ENCODE results near the gene RASL11A.
"Not testable (repeated sequence)": the region's sequence is repeated elsewhere in the genome, so short reads cannot be mapped to it uniquely, and the experiment has no call there.

RASL11A gene

GRCh38 chr13:27267596-27267995 is 3.0 kb upstream of the RASL11A start:
- DNase-seq (ENCODE audit: low spot score) = no peak

DNA sequence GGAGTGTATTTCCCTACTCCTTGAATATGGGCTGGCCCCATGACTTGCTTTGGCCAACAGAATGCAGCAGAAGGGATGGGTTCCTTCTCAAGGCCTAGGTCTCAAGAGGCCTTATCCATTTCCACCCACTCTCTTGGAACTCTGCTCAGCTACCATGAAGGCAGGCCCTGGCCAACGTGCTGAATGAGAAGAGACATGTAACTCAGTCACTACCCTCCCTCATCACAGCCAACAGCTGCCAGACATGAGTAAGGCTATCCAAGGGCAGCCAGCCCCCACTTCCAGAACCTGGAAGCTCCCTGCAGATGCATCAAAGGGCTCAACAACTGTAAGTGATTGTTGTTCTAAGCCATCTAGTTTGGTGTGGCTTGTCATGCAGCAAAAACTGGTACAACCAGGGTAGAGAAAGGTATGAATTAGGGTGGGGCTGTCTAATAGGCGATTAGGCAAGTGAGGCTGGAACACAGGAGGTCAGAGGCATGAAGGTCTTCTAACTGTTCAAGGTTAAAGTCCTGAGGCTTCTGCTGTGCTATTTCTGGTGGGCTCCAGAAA is 1.4 kb upstream of the RASL11A start:
- no peak for DNase-seq (ENCODE audit: low spot score)

DNA sequence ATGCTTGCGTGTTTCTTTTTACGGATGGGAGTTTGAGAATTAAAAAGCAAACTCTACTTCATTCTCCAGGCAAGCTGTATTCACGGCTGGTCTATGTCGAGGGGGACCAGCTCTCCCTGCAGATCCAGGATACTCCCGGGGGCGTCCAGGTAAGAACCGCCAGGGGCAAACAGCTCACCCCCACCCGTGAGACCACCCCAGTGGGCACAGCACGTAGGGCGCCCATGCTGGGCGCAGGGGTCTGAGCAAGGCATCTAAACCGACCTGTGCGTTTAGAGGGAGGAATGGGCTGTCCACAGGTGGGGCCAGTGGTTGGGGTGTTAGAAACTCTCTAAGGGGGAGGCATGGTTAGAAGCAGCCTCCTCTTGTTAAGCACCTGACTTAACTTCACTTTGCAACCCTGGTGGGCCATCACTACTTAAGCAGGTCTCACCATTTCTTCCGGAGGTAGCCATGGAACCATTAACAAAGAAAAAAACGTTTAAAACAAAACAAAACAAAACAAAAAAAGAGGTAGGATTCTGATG is 1.0 kb downstream of the RASL11A start:
- DNase-seq (ENCODE audit: low spot score) = no peak

DNA sequence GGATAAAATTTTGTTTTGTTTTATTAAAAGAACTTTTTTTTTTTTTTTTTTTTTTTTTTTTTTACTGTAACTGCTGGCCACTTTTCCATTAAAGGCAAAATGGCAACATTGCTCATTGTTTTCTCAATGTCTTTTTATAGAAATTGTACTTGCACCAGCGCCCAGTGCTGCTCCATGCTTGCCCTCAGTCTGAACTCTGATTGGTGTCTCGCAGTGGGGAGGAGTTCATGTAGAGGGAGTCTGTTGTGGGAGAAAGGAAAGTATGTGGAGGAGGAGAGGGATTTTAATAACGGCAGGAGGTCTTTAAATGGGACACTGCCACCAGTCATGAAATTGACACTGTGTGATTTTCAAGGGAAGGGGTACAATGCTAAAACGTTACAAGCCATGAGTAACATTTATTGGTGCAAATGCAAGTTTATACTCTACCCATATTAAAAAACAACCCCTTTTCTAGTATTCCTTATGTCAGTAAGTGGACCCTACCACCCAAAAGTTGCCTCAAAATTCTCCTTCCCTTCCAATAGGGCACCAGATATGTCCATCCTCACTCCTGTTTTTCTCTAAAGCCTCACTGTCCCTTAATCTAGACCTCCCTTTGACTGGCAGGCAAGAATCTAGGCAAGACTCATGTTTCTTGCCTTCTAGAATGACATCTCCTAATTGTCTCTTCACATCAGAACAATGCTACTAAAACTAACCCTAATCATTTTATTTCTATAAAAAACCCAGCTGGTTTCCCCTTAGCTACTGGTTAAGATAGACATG is 3.2 kb downstream of the RASL11A start:
- DNase-seq (ENCODE audit: low spot score) = no peak

GRCh38 chr13:27274631-27275030 is 4.0 kb downstream of the RASL11A start:
- no peak for DNase-seq (ENCODE audit: low spot score)

- peak; percentile 33 for DNase-seq (ENCODE audit: low spot score)
These were observed 5.6 kb downstream of the RASL11A start for GRCh38 chr13:27276188-27276587.

DNA sequence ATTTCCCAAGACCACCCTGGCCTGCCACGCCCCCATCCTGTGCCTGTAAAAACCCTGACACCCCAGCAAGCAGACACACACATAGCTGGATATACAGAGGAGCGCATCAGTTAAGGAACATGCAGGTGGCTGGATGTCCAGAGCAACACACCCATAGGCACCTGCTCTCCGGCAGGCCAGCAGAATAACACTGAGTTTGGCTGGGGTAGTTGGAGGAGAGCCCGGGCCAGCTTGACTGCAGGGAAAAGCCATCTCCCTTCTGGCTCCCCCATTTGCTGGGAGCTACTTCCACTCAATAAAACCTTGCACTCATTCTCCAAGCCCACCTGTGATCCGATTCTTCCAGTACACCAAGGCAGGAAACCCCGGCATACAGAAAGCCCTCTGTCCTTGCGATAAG is 8.9 kb downstream of the RASL11A start:
- no peak for DNase-seq (ENCODE audit: low spot score)

DNA sequence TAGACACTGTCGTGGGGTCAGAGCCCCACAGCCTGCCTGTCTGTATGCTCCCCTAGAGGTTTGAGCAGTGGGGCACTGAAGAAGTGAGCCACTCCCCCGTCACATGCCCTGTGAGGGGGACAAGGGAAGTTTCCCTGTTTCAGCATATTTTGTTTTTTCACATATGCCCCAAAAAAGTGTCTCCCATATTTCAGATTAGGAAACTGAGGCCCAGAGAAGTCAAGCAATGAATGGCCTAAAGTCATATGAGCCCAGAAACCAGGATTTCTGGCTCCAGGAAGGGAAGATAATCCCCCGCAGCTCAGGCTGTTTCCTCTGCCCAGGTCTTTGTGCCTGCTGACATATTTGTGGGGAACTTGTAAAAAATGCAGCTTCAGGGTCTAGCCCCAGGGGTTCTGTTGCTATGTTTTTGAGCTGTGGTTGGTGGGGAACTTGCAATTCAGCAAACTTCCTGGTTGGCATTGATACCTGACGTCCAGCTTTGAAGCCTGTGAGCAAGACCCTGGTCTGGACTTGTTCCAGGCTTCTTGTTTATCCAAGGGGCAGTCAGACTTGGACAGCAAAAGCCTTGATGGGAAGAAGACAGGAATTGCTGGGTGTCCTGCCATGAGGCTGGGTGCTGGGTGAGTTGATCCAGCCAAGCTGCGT is 9.5 kb downstream of the RASL11A start:
- DNase-seq (ENCODE audit: low spot score) = no peak

DNA sequence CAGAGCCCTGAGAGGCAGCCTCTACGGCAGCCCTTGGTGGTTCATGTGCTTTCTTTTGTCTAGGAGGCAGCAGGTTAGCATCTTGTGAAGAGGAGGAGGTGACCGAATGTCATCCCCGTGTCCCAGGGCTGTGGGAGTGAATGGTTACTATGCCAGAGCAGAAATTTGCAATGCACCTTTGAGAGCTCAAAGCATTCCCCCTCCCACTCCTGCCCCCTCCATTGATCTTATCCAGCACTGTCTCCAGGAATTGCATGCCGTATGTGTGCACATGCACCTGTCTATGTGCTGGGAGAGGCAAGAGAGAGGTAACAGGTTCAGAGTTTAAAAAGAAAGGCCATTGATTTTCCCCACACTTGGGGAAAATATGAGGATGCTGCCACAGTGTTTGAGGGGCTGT is 10.2 kb downstream of the RASL11A start:
- DNase-seq (ENCODE audit: low spot score) = no peak

GRCh38 chr13:27281420-27281819 is 10.8 kb downstream of the RASL11A start:
- DNase-seq (ENCODE audit: low spot score) = no peak

GRCh38 chr13:27283906-27284493 is 13.4 kb downstream of the RASL11A start:
- DNase-seq (ENCODE audit: low spot score) = peak; percentile 18

DNA sequence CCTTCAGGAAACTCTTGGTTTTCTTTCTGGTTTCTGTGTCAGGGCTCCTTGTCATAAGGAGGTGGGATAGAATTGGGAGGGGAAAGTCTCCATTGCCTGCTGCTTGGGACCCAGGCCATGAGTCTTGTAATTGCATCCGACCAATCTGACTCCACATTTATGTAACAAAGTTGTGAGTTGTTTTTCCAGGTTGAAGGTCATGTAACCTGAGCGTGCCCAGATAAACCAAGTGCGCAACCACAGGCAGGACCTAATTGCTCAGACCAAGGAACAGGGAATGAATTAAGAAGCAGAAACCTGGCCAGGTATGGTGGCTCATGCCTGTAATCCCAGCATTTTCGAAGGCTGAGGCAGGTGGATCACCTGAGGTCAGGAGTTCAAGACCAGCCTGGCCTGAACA is 17.8 kb downstream of the RASL11A start:
- no peak for DNase-seq (ENCODE audit: low spot score)

DNA sequence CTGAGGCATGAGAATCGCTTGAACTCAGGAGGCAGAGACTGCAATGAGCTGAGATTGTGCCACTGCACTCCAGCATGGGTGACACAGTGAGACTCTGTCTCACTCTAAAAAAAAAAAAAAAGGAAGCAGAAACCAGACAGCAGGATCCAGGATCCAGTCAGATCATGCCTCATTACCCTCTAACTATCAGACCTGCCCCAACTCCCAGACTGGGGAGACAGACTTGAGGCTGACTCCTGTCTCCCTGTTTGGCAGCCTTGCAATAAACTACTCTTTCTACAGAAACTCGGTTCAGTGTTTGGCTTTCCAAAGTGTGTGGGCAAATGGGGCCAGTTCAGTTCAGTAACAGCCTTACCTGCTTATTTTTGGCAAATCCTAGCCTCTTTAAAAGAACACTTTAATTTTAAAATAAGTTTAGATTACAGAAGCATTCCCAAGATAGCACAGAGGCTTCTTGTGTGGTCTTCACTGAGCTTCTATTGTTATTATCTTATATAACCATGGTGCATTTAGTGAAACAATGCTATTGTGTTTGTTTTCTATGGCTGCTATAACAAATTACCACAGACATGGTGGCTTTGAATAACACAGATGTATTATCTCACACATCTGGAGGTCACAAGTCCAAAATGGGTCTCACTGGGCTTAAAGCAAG is 18.5 kb downstream of the RASL11A start:
- DNase-seq (ENCODE audit: low spot score) = no peak

- DNase-seq (ENCODE audit: low spot score) = no peak
These were observed 20.1 kb downstream of the RASL11A start for GRCh38 chr13:27290715-27291114.

DNA sequence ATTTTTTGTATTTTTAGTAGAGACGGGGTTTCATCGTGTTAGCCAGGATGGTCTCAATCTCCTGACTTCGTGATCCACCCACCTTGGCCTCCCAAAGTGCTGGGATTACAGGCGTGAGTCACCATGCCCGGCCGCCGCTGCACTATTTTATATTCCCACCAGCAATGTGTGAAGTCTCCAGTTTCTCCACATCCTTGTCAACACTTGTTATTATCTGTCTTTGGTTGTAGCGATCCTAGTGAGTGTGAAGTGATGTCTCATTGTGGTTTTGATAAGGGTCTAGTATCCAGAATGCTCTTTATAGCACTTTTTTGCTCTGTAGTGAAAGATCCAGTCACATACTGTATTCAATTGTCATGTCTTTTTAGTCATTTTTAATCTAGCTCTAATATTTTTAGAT is 21.3 kb downstream of the RASL11A start:
- DNase-seq (ENCODE audit: low spot score) = not testable (repeated sequence)

DNA sequence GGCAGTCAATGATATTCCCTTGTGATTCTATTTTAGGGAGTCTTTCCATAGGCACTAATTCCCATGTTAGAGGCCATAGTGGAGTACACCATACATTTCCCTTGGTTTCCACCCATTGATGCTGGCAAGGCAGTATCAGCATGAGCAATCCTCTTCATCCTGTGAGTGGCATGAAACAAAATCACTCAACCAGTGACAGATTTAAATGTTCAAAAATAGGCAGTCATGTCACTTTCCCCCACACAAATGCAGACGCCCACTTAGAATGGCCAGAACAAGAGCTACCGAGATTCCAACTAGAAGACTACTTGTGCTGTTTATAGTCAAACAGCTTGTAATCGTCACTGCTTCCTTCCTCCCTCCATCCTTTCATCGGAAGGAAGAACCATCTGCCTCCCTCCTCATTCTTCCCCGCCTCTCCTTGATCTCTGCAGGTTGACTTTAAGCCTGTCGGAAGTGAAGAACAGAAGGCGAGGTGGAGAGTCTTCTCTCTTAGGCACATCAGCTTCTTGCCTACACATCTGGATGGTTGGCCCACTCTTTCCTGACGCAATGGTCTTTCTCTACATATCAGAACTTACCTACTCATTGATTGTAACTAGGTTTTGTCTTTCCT is 22.6 kb downstream of the RASL11A start:
- DNase-seq (ENCODE audit: low spot score) = no peak

GRCh38 chr13:27293873-27294515 is 23.4 kb downstream of the RASL11A start:
- DNase-seq (ENCODE audit: low spot score) = no peak

DNA sequence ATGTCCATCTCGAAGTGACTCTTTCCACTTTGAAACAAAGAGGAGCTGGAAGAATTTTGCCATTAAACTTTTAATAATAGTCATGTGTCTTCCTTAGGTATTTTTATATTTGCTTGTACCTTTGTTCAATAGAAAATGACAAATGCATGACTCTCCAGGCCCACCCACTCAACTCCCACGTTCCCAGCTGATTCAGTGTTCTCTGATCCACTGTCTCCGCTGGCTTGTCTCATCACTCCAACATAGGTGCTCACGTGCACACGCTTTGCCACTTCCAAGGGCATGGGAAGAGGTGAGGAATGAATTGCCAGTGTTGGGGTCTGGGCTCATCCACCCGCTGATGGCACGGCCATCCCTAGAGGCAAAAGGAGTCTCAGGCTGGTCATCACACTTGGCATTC is 24.5 kb downstream of the RASL11A start:
- DNase-seq (ENCODE audit: low spot score) = no peak

- DNase-seq (ENCODE audit: low spot score) = no peak
These were observed 25.0 kb downstream of the RASL11A start for GRCh38 chr13:27295660-27296059.

DNA sequence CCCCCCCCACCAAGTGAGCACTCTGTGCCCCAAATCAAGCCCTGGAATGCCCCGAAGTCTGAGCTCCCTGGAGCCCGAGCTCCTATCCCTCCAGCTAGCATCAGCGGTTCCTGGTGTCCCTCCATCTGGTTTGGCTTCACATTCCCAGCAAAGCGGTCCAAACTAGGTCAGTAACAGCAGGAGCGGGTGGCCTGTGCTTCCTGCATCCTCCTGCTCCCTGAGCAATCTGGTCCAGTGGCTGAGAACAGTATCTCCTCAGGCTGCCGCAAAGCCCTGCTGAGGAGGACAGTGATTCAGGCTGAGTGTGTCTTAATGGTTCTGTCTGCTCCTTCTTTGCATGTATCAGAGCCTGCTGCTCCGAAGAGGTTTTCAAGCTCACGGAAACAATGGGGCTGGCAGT is 25.9 kb downstream of the RASL11A start:
- DNase-seq (ENCODE audit: low spot score) = no peak

DNA sequence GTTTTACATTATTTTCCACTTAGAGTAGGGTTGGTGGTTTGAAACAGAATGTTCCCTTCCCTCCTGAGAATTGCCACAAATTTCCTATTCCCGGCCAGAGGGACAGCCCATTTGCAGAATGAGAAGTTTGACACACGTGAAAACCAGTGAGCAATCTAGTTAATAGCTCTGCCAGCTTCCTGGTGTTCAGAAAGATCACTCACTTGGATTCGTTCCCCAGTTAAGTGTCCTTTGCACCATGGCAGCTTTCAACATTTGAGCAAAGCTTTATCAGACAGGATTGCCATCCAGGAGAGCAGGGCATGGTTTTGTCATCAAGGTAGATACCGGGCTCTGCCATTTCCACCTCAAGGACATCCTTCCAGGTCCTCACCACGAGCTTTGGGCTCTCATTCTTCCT is 28.2 kb downstream of the RASL11A start:
- no peak for DNase-seq (ENCODE audit: low spot score)
